Gastrocnemius medialis (tissue), 4 donors: ENCODE measurements around the gene DISC1.
"Not testable (repeated sequence)": the region's sequence is repeated elsewhere in the genome, so short reads cannot be mapped to it uniquely, and the experiment has no call there.

ENCODE experiments used
- CTCF ChIP-seq, 5 experiments: fragments of 450-650 bp in 3 of 5; fragments of 200-600 bp in 2 of 5; sonication (generic) in 2 of 5; IDR thresholded peaks in 4 of 5; conservative IDR thresholded peaks in 1 of 5; 1 replicate in 4 of 5; 2 replicates in 1 of 5; pipeline ENCODE4 v1.5.1; 2016 to 2019; ENCODE audit warnings: antibody characterized with exemption in 5 of 5, mild to moderate bottlenecking in 3 of 5, moderate library complexity in 3 of 5
- POLR2A ChIP-seq, 2 donors: fragments of 450-650 bp; IDR thresholded peaks; one replicate each; pipeline ENCODE4 v1.6.1; 2017; ENCODE audit warnings: antibody characterized with exemption in 2 of 2, mild to moderate bottlenecking in 2 of 2, moderate library complexity in 2 of 2

- TF ChIP-seq CTCF (IDR thresholded peaks at IDR 0.05 in 4 of 5, conservative IDR thresholded peaks at IDR 0.05 in 1 of 5); POLR2A (IDR thresholded peaks at IDR 0.05): not testable (repeated sequence)
These were observed 33.3 kb upstream of the DISC1 start for GRCh38 chr1:231593264-231593663.
